PC-9 (cell line): Measurements from ENCODE around the gene TRDN. TPM values are rescaled to one million over a fixed set of nuclear protein-coding genes. Genes with fewer than 3 reads are reported as not detected.

ENCODE experiments used
- BruUV-seq: library from RNA; stranded (reverse); fragments of 400-500 nt; replicated peaks from 2 replicates; lab custom pipeline; 2021; lab: Mats Ljungman, UMichigan
- CTCF ChIA-PET: fragments of 300-600 bp; sonication (Branson Sonifier 250); formaldehyde crosslinking; loops from one replicate; lab custom pipeline; 2022; ENCODE audit warnings: antibody characterized with exemption; lab: Charles Lee
- POLR2A ChIA-PET: fragments of 300-600 bp; sonication (Branson Sonifier 250); formaldehyde crosslinking; loops from one replicate; lab custom pipeline; 2022; ENCODE audit warnings: antibody characterized with exemption; ENCODE audit not compliant: unreplicated experiment; lab: Charles Lee
- DNase-seq, 2 experiments: peaks; one replicate each; pipeline versions ENCODE4 v3.0.0 to v3.0.0-alpha.2; 2015 to 2022; ENCODE audit warnings: mixed read lengths in 1 of 2
- H2AFZ ChIP-seq: fragments of 200-600 bp; sonication (generic); 2 replicates; pipeline ENCODE4 v1.8.1; 2017; ENCODE audit warnings: antibody characterized with exemption
- H3F3A ChIP-seq: fragments of 200-600 bp; sonication (generic); 2 replicates; pipeline ENCODE4 v1.8.1; 2017; ENCODE audit warnings: antibody characterized with exemption, mild to moderate bottlenecking, low read depth; ENCODE audit not compliant: insufficient read depth
- H3K27ac ChIP-seq: fragments of 200-600 bp; sonication (generic); 2 replicates; pipeline ENCODE4 v1.6.1; 2016; ENCODE audit warnings: mixed run types
- H3K27me3 ChIP-seq: fragments of 200-600 bp; sonication (generic); 2 replicates; pipeline ENCODE4 v1.6.1; 2016; ENCODE audit warnings: low read depth, mixed run types; ENCODE audit not compliant: insufficient read depth
- H3K36me3 ChIP-seq: fragments of 200-600 bp; sonication (generic); 2 replicates; pipeline ENCODE4 v1.6.1; 2016; ENCODE audit warnings: low read depth, mixed run types
- H3K4me1 ChIP-seq: fragments of 200-600 bp; sonication (generic); replicated peaks from 2 replicates; pipeline ENCODE4 v1.6.1; 2016; ENCODE audit warnings: mixed run types; ENCODE audit not compliant: insufficient read depth
- H3K4me2 ChIP-seq: fragments of 200-600 bp; sonication (generic); 2 replicates; pipeline ENCODE4 v1.6.1; 2017; ENCODE audit warnings: mixed run types
- H3K4me3 ChIP-seq: fragments of 200-600 bp; sonication (generic); 2 replicates; pipeline ENCODE4 v1.6.1; 2016; ENCODE audit warnings: mixed run types
- H3K79me2 ChIP-seq: fragments of 200-600 bp; sonication (generic); 2 replicates; pipeline ENCODE4 v1.6.1; 2017; ENCODE audit warnings: low read depth, mixed run types
- H3K9me2 ChIP-seq: fragments of 200-600 bp; sonication (generic); 2 replicates; pipeline ENCODE4 v1.8.1; 2017; ENCODE audit warnings: mild to moderate bottlenecking; ENCODE audit not compliant: insufficient read depth
- H3K9me3 ChIP-seq: fragments of 200-600 bp; sonication (generic); 2 replicates; pipeline ENCODE4 v1.8.1; 2016; ENCODE audit warnings: low read depth; ENCODE audit not compliant: insufficient read depth
- H4K20me1 ChIP-seq: fragments of 200-600 bp; sonication (generic); 2 replicates; pipeline ENCODE4 v1.8.1; 2017; ENCODE audit not compliant: insufficient read depth
- CTCF ChIP-seq: fragments of 200-600 bp; sonication (generic); conservative IDR thresholded peaks from 2 replicates; pipeline ENCODE4 v1.6.1; 2017; ENCODE audit warnings: mixed run types, antibody characterized with exemption, mild to moderate bottlenecking, moderate library complexity
- EZH2 ChIP-seq: fragments of 200-600 bp; sonication (generic); IDR thresholded peaks from 2 replicates; pipeline ENCODE4 v1.8.0; 2017; ENCODE audit warnings: antibody characterized with exemption, low read depth
- intact Hi-C: fragments of 100-400 bp; cut with micrococcal nuclease; formaldehyde crosslinking; loops from one replicate; pipeline ENCODE4 v1.10.0; 2022; ENCODE audit not compliant: unreplicated experiment
- total RNA-seq: library from RNA; stranded (reverse); gene quantifications from 2 replicates; pipeline ENCODE4 v1.2.3, GENCODE V29; 2021

Gene TRDN
- total RNA-seq, 1 experiment from 2014 or later, result not detected

- H2AFZ ChIP-seq, result no peak overlapping the region
- no peaks in the 10 kb centered on the region for H3K36me3 ChIP-seq
- H3K4me1 ChIP-seq, result no peaks in the 10 kb centered on the region
- no peaks in the 10 kb centered on the region for H3K9me2 ChIP-seq
- no peaks in the 10 kb centered on the region for H4K20me1 ChIP-seq
- BruUV-seq, result no TSS peak
- H3K9me3 ChIP-seq, result no peaks in the 10 kb centered on the region
- POLR2A ChIA-PET, result no interaction called here
- no peaks in the 10 kb centered on the region for H3K27me3 ChIP-seq
- H3F3A ChIP-seq, result no peaks in the 10 kb centered on the region
- CTCF ChIA-PET, result no interaction called here
- H3K4me3 ChIP-seq, result no peak overlapping the region
- no peaks in the 10 kb centered on the region for H3K79me2 ChIP-seq
- no peak overlapping the region for H3K27ac ChIP-seq
- intact Hi-C loops, result loop anchor here (5.0 kb wide), 2 partner anchors 1399 to 1454 kb away; no protein-coding TSS in a partner anchor
- DNase-seq, result no peak
- TF ChIP-seq CTCF (no peak), EZH2 (no peak)
- H3K4me2 ChIP-seq, result no peak overlapping the region
Measured at GRCh38 chr6:123398072-123398471, 238.7 kb downstream of the TRDN start.

GRCh38 chr6:123393331-123393730, 243.4 kb downstream of the TRDN start:
- H3K4me2 ChIP-seq, result peak overlapping the region; percentile 12; the same call in 1 of the 2 replicates
- no peaks in the 10 kb centered on the region for H3F3A ChIP-seq
- no peak overlapping the region for H3K4me3 ChIP-seq
- TF ChIP-seq EZH2 (no peak), CTCF (peak; percentile 70)
- H3K9me2 ChIP-seq, result no peaks in the 10 kb centered on the region; the same call in 1 of the 2 replicates
- no peak overlapping the region for H3K27ac ChIP-seq
- no peak for DNase-seq
- H4K20me1 ChIP-seq, result no peaks in the 10 kb centered on the region
- H3K36me3 ChIP-seq, result no peaks in the 10 kb centered on the region
- ChIA-PET CTCF (interaction anchor here (0.6 to 1.0 kb wide), 3 partner anchors 322 to 1405 kb away, joined by 3 to 5 read pairs (median 3); no protein-coding TSS in a partner anchor), POLR2A (no interaction called here)
- H2AFZ ChIP-seq, result no peak overlapping the region
- no peaks in the 10 kb centered on the region for H3K9me3 ChIP-seq
- no TSS peak for BruUV-seq
- no peaks in the 10 kb centered on the region for H3K79me2 ChIP-seq
- intact Hi-C loops, result loop anchor here (1.0 kb wide), 1 partner anchor 322 kb away; no protein-coding TSS in a partner anchor
- H3K27me3 ChIP-seq, result no peaks in the 10 kb centered on the region
- H3K4me1 ChIP-seq, result no peaks in the 10 kb centered on the region

GRCh38 chr6:123383718-123384117, 253.0 kb downstream of the TRDN start:
- no peaks in the 10 kb centered on the region for H3K79me2 ChIP-seq
- POLR2A ChIA-PET, result no interaction called here
- H3K9me2 ChIP-seq, result no peaks in the 10 kb centered on the region; the same call in 1 of the 2 replicates
- CTCF ChIA-PET, result no interaction called here
- no peaks in the 10 kb centered on the region for H3K36me3 ChIP-seq
- no peak overlapping the region for H3K4me3 ChIP-seq
- H3K4me1 ChIP-seq, result no peaks in the 10 kb centered on the region
- H3K4me2 ChIP-seq, result no peak overlapping the region
- no peak overlapping the region for H2AFZ ChIP-seq
- TF ChIP-seq EZH2, result no peak
- TF ChIP-seq CTCF, result no peak
- no peak overlapping the region for H3K27ac ChIP-seq
- intact Hi-C loops, result loop anchor here (5.0 kb wide), 1 partner anchor 516 kb away; no protein-coding TSS in a partner anchor
- BruUV-seq, result no TSS peak
- no peaks in the 10 kb centered on the region for H4K20me1 ChIP-seq
- DNase-seq, result no peak
- no peaks in the 10 kb centered on the region for H3F3A ChIP-seq
- no peaks in the 10 kb centered on the region for H3K27me3 ChIP-seq
- no peaks in the 10 kb centered on the region for H3K9me3 ChIP-seq
